H1 (cell line): ENCODE data around the gene SLC9A3.

Source experiments
- CTCF ChIP-seq, 3 experiments: IDR thresholded peaks; 1 replicate in 2 of 3; 2 replicates in 1 of 3; pipeline versions ENCODE4 v1.5.1 to v1.6.1; 2011; ENCODE audit warnings: low read length in 3 of 3, mild to moderate bottlenecking in 3 of 3, inconsistent platforms in 2 of 3, low read depth in 1 of 3, moderate library complexity in 1 of 3; ENCODE audit not compliant: insufficient read depth in 1 of 3; ENCODE audit errors: control extremely low read depth in 1 of 3
- E2F6 ChIP-seq: IDR thresholded peaks from 2 replicates; pipeline ENCODE4 v1.6.1; 2012; ENCODE audit warnings: inconsistent platforms
- JUND ChIP-seq: IDR thresholded peaks from 2 replicates; pipeline ENCODE4 v1.6.1; 2011; ENCODE audit warnings: mild to moderate bottlenecking, improper control_type of control experiment, low read length
- MAX ChIP-seq: IDR thresholded peaks from 2 replicates; pipeline ENCODE4 v1.6.1; 2012; ENCODE audit warnings: inconsistent platforms
- POLR2A ChIP-seq, 2 experiments: IDR thresholded peaks; 1 replicate in 1 of 2; 2 replicates in 1 of 2; pipeline ENCODE4 v1.6.1; 2011; ENCODE audit warnings: low read depth in 2 of 2, low read length in 2 of 2, mild to moderate bottlenecking in 2 of 2; ENCODE audit errors: control extremely low read depth in 1 of 2
- SAP30 ChIP-seq: fragments of 300-600 bp; sonication (generic); IDR thresholded peaks from 2 replicates; pipeline ENCODE4 v1.7.1; 2012; ENCODE audit warnings: low read length, moderate library complexity, mild to moderate bottlenecking, inconsistent platforms; ENCODE audit not compliant: insufficient read depth, insufficient replicate concordance
- SUZ12 ChIP-seq: fragments of 200-600 bp; sonication (generic); IDR thresholded peaks from 2 replicates; pipeline ENCODE4 v1.6.1; 2012; ENCODE audit warnings: mild to moderate bottlenecking, inconsistent platforms, low read length, moderate library complexity, mixed read lengths

- TF ChIP-seq MAX (no peak), CTCF (IDR thresholded peaks at IDR 0.05; ENCODE audit: control extremely low read depth in 1 of 3, insufficient read depth in 1 of 3, low read depth in 1 of 3, low read length in 3 of 3) (no peak), SAP30 (no peak), POLR2A (IDR thresholded peaks at IDR 0.05; ENCODE audit: control extremely low read depth in 1 of 2, low read depth in 2 of 2, low read length in 2 of 2) (no peak), JUND (no peak), E2F6 (no peak), SUZ12 (no peak)
Measured at GRCh38 chr5:522899-523440, 1.3 kb downstream of the SLC9A3 start.
